WTC11 (cell line): Measurements from ENCODE around the gene GFPT1. TPM values are rescaled to one million over a fixed set of nuclear protein-coding genes. Genes with fewer than 3 reads are reported as not detected.

Experiments
- ATAC-seq: fragments of 200-7000 bp; cut with Tn5 transposase; 2 replicates; pipeline ENCODE4 v1.10.0; 2021; ENCODE audit warnings: mild to moderate bottlenecking, moderate library complexity
- CTCF ChIA-PET: fragments of 300-600 bp; sonication (Branson Sonifier 250); formaldehyde crosslinking; loops from one replicate; lab custom pipeline; 2021; ENCODE audit warnings: antibody characterized with exemption; lab: Charles Lee
- POLR2A ChIA-PET: fragments of 350-600 bp; sonication (Branson Sonifier 250); formaldehyde crosslinking; loops from one replicate; lab custom pipeline; 2021; ENCODE audit warnings: antibody characterized with exemption; lab: Charles Lee
- DNase-seq: peaks from one replicate; pipeline ENCODE4 v3.0.0; 2021; ENCODE audit warnings: low spot score
- H3K27ac Mint-ChIP-seq: 2 replicates; pipeline ENCODE4 v1.8.0; 2021; ENCODE audit warnings: mixed read lengths
- H3K27me3 Mint-ChIP-seq: 2 replicates; pipeline ENCODE4 v1.8.0; 2021; ENCODE audit warnings: low read depth, mild to moderate bottlenecking, moderate library complexity, mixed read lengths
- H3K36me3 Mint-ChIP-seq: 2 replicates; pipeline ENCODE4 v1.8.0; 2021; ENCODE audit warnings: mixed read lengths
- H3K4me1 Mint-ChIP-seq: 2 replicates; pipeline ENCODE4 v1.8.0; 2022; ENCODE audit warnings: mixed read lengths
- H3K4me3 Mint-ChIP-seq: 2 replicates; pipeline ENCODE4 v1.8.0; 2021; ENCODE audit warnings: mild to moderate bottlenecking, moderate library complexity, mixed read lengths
- H3K9me3 Mint-ChIP-seq: 2 replicates; pipeline ENCODE4 v1.8.0; 2021; ENCODE audit warnings: mixed read lengths
- CREB1 ChIP-seq: sonication (generic); formaldehyde crosslinking; IDR thresholded peaks from 2 replicates; pipeline ENCODE4 v1.8.0; 2023; ENCODE audit warnings: mild to moderate bottlenecking, missing genetic modification reagents
- ELF4 ChIP-seq: sonication (generic); formaldehyde crosslinking; IDR thresholded peaks from 2 replicates; pipeline ENCODE4 v1.8.1; 2022; ENCODE audit warnings: low read depth, mild to moderate bottlenecking, moderate library complexity, missing genetic modification reagents
- EMX1 ChIP-seq: fragments of 250-450 bp; sonication (Bioruptor Pico); IDR thresholded peaks from 2 replicates; pipeline ENCODE4 v1.8.0; 2021; ENCODE audit warnings: mild to moderate bottlenecking
- FOXP4 ChIP-seq: sonication (generic); formaldehyde crosslinking; IDR thresholded peaks from 2 replicates; pipeline ENCODE4 v1.8.0; 2022; ENCODE audit warnings: mild to moderate bottlenecking, missing genetic modification reagents
- GRHL2 ChIP-seq: fragments of 250-450 bp; sonication (Bioruptor Pico); IDR thresholded peaks from 2 replicates; pipeline ENCODE4 v1.8.0; 2022; ENCODE audit warnings: mild to moderate bottlenecking, moderate library complexity; ENCODE audit not compliant: insufficient replicate concordance, severe bottlenecking
- IRF1 ChIP-seq: sonication (generic); formaldehyde crosslinking; IDR thresholded peaks from 2 replicates; pipeline ENCODE4 v1.8.0; 2023; ENCODE audit warnings: missing genetic modification reagents
- KAT7 ChIP-seq: sonication (generic); formaldehyde crosslinking; IDR thresholded peaks from 2 replicates; pipeline ENCODE4 v1.8.1; 2023; ENCODE audit warnings: missing genetic modification reagents, mild to moderate bottlenecking, borderline replicate concordance
- NR3C1 ChIP-seq: sonication (generic); formaldehyde crosslinking; conservative IDR thresholded peaks from 2 replicates; pipeline ENCODE4 v1.8.1; 2023; ENCODE audit warnings: low read depth, mild to moderate bottlenecking, missing genetic modification reagents
- SMAD3 ChIP-seq: sonication (generic); formaldehyde crosslinking; IDR thresholded peaks from 2 replicates; pipeline ENCODE4 v1.8.0; 2022; ENCODE audit warnings: missing genetic modification reagents, mild to moderate bottlenecking, borderline replicate concordance
- SP1 ChIP-seq: sonication (generic); formaldehyde crosslinking; conservative IDR thresholded peaks from 2 replicates; pipeline ENCODE4 v1.8.1; 2022; ENCODE audit warnings: missing genetic modification reagents
- TEAD1 ChIP-seq: sonication (generic); formaldehyde crosslinking; IDR thresholded peaks from 2 replicates; pipeline ENCODE4 v1.8.0; 2022; ENCODE audit warnings: mild to moderate bottlenecking, missing genetic modification reagents
- TP53 ChIP-seq: sonication (generic); formaldehyde crosslinking; IDR thresholded peaks from 2 replicates; pipeline ENCODE4 v1.8.1; 2023; ENCODE audit warnings: mild to moderate bottlenecking, missing genetic modification reagents
- ZNF263 ChIP-seq: sonication (generic); formaldehyde crosslinking; IDR thresholded peaks from 2 replicates; pipeline ENCODE4 v1.8.1; 2022; ENCODE audit warnings: low read depth, mild to moderate bottlenecking, moderate library complexity, missing genetic modification reagents
- ZNF532 ChIP-seq: fragments of 250-450 bp; sonication (Bioruptor Pico); IDR thresholded peaks from 2 replicates; pipeline ENCODE4 v1.9.0; 2021; ENCODE audit warnings: mild to moderate bottlenecking, borderline replicate concordance
- ZNF671 ChIP-seq: fragments of 250-450 bp; sonication (Bioruptor Pico); IDR thresholded peaks from 2 replicates; pipeline ENCODE4 v1.8.0; 2021; ENCODE audit warnings: mild to moderate bottlenecking
- total RNA-seq: library from RNA; stranded (reverse); gene quantifications from 3 replicates; pipeline ENCODE4 v1.2.3, GENCODE V29; 2021
- TF ChIP-seq, protein P1 (sequence below): fragments of 250-450 bp; sonication (Bioruptor Pico); conservative IDR thresholded peaks from 2 replicates; pipeline ENCODE4 v1.9.0; 2021; ENCODE audit warnings: mild to moderate bottlenecking
- TF ChIP-seq, protein P2 (sequence below): sonication (generic); formaldehyde crosslinking; IDR thresholded peaks from 2 replicates; pipeline ENCODE4 v1.8.1; 2023; ENCODE audit warnings: mild to moderate bottlenecking, missing genetic modification reagents, borderline replicate concordance
- TF ChIP-seq, protein P3 (sequence below): sonication (generic); formaldehyde crosslinking; IDR thresholded peaks from 2 replicates; pipeline ENCODE4 v1.8.1; 2023; ENCODE audit warnings: mild to moderate bottlenecking, missing genetic modification reagents
- TF ChIP-seq, protein P4 (sequence below): fragments of 200-600 bp; IDR thresholded peaks from 2 replicates; pipeline ENCODE4 v1.8.0; 2022; ENCODE audit warnings: antibody characterized with exemption

GFPT1 gene
- total RNA-seq, 1 experiment from 2014 or later = 65.5 TPM

DNA sequence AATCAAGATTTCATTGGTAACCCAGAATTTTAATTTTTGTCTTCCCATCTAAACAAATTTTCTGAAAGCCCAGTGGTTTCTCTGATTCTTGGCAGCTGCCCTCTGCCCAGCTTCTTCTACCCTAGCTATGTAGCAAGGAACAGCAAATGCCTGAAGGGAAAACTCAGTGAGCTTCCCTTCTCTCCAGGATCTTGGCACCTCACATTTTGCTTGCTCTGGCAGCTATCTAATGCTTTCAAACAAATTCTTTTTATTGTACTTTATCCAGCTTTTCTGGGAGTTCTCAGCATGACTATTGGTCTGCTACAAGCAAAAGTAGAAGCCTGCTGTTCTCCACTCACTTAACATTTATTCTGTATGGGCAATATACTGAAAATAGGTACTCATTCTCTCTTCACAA lies 18.3 kb upstream of the GFPT1 start:
- peaks cover 9% of the 10 kb centered on the region for H3K9me3 Mint-ChIP-seq
- H3K27ac Mint-ChIP-seq = no peak overlapping the region
- TF ChIP-seq ZNF263 (CRISPR knock-in tag) (no peak), EMX1 (CRISPR knock-in tag) (no peak), SP1 (CRISPR knock-in tag) (no peak), ZNF671 (no peak), TP53 (CRISPR knock-in tag) (no peak), TEAD1 (CRISPR knock-in tag) (no peak), ZNF532 (no peak), FOXP4 (CRISPR knock-in tag) (no peak)
- TF ChIP-seq, protein P1, sequence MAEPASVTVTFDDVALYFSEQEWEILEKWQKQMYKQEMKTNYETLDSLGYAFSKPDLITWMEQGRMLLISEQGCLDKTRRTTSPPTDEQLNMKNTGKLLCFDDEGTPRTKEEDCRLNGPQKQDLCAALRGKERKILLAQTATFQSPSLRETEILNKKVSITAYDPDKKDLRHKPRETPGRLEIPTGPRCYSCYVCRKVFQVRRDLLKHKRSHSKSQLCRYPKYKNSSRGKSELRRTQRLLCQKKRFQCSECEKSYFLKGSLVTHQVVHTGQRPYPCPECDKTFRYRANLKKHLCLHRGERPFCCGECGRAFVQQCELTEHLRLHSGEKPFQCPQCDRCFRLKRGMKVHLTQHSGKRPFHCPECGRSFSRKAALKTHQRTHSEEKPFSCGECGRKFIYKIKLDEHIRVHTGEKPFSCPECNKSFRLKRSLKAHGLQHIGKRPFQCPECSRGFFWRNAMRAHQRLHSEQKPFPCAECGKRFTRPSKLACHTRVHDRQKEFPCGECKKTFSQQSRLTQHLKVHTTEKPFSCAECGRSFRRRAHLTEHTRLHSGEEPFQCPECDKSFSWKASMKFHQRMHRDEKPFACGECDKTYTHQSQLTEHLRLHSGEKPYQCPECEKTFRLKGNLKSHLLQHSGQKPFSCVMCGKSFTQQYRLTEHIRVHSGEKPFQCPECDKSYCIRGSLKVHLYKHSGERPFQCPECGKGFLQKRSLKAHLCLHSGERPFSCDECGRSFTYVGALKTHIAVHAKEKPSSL = no peak
- TF ChIP-seq, protein P2, sequence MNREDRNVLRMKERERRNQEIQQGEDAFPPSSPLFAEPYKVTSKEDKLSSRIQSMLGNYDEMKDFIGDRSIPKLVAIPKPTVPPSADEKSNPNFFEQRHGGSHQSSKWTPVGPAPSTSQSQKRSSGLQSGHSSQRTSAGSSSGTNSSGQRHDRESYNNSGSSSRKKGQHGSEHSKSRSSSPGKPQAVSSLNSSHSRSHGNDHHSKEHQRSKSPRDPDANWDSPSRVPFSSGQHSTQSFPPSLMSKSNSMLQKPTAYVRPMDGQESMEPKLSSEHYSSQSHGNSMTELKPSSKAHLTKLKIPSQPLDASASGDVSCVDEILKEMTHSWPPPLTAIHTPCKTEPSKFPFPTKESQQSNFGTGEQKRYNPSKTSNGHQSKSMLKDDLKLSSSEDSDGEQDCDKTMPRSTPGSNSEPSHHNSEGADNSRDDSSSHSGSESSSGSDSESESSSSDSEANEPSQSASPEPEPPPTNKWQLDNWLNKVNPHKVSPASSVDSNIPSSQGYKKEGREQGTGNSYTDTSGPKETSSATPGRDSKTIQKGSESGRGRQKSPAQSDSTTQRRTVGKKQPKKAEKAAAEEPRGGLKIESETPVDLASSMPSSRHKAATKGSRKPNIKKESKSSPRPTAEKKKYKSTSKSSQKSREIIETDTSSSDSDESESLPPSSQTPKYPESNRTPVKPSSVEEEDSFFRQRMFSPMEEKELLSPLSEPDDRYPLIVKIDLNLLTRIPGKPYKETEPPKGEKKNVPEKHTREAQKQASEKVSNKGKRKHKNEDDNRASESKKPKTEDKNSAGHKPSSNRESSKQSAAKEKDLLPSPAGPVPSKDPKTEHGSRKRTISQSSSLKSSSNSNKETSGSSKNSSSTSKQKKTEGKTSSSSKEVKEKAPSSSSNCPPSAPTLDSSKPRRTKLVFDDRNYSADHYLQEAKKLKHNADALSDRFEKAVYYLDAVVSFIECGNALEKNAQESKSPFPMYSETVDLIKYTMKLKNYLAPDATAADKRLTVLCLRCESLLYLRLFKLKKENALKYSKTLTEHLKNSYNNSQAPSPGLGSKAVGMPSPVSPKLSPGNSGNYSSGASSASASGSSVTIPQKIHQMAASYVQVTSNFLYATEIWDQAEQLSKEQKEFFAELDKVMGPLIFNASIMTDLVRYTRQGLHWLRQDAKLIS (CRISPR knock-in tag) = no peak
- TF ChIP-seq, protein P3, sequence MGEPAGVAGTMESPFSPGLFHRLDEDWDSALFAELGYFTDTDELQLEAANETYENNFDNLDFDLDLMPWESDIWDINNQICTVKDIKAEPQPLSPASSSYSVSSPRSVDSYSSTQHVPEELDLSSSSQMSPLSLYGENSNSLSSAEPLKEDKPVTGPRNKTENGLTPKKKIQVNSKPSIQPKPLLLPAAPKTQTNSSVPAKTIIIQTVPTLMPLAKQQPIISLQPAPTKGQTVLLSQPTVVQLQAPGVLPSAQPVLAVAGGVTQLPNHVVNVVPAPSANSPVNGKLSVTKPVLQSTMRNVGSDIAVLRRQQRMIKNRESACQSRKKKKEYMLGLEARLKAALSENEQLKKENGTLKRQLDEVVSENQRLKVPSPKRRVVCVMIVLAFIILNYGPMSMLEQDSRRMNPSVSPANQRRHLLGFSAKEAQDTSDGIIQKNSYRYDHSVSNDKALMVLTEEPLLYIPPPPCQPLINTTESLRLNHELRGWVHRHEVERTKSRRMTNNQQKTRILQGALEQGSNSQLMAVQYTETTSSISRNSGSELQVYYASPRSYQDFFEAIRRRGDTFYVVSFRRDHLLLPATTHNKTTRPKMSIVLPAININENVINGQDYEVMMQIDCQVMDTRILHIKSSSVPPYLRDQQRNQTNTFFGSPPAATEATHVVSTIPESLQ (CRISPR knock-in tag) = no peak
- TF ChIP-seq, all 79 proteins: peak for 0
- no peaks in the 10 kb centered on the region for H3K27me3 Mint-ChIP-seq
- ChIA-PET POLR2A (no interaction called here), CTCF (no interaction called here)
- peaks cover 45% of the 10 kb centered on the region for H3K36me3 Mint-ChIP-seq
- H3K4me3 Mint-ChIP-seq = no peak overlapping the region
- DNase-seq (no peak), ATAC-seq (no peak)
- no peaks in the 10 kb centered on the region for H3K4me1 Mint-ChIP-seq

DNA sequence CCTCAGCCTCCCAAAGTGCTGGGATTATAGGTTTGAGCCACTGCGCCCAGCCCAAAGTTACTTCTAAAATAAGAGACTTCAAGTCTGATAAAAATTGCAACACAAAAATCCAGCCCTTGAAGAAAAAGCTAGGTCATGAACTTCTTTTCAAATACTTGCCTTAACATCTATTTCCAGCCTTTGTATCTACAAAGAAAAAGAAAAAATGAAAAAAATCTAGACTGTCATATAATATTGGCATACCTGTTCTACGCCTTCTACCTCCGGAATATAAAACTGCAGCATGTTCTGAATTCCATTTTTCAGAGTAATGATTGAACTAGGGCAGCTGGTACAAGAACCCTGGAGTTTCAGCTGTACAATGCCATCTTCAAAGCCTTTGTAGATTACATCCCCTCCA lies 13.1 kb upstream of the GFPT1 start:
- Mint-ChIP-seq H3K27me3 (no peaks in the 10 kb centered on the region), H3K36me3 (peaks cover 32% of the 10 kb centered on the region), H3K4me3 (no peak overlapping the region), H3K9me3 (peaks cover 9% of the 10 kb centered on the region), H3K27ac (no peak overlapping the region), H3K4me1 (no peaks in the 10 kb centered on the region)
- ATAC-seq (no peak), DNase-seq (no peak)
- ChIA-PET CTCF (no interaction called here), POLR2A (no interaction called here)
- TF ChIP-seq ELF4 (CRISPR knock-in tag) = no peak
- no peak for TF ChIP-seq KAT7 (CRISPR knock-in tag)
- no peak for TF ChIP-seq IRF1
- TF ChIP-seq GRHL2 (CRISPR knock-in tag) = no peak
- no peak for TF ChIP-seq CREB1 (CRISPR knock-in tag)
- TF ChIP-seq SMAD3 (CRISPR knock-in tag) = no peak
- TF ChIP-seq, protein P4, sequence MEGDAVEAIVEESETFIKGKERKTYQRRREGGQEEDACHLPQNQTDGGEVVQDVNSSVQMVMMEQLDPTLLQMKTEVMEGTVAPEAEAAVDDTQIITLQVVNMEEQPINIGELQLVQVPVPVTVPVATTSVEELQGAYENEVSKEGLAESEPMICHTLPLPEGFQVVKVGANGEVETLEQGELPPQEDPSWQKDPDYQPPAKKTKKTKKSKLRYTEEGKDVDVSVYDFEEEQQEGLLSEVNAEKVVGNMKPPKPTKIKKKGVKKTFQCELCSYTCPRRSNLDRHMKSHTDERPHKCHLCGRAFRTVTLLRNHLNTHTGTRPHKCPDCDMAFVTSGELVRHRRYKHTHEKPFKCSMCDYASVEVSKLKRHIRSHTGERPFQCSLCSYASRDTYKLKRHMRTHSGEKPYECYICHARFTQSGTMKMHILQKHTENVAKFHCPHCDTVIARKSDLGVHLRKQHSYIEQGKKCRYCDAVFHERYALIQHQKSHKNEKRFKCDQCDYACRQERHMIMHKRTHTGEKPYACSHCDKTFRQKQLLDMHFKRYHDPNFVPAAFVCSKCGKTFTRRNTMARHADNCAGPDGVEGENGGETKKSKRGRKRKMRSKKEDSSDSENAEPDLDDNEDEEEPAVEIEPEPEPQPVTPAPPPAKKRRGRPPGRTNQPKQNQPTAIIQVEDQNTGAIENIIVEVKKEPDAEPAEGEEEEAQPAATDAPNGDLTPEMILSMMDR = no peak
- TF ChIP-seq NR3C1 (CRISPR knock-in tag) = no peak
